ENCODE results near the gene S100A13. TPM values are rescaled to one million over a fixed set of nuclear protein-coding genes. Genes with fewer than 3 reads are reported as not detected.

S100A13 gene
- total RNA-seq, 3 donors from 2014 or later: 163 to 221 (median 198) TPM

DNA sequence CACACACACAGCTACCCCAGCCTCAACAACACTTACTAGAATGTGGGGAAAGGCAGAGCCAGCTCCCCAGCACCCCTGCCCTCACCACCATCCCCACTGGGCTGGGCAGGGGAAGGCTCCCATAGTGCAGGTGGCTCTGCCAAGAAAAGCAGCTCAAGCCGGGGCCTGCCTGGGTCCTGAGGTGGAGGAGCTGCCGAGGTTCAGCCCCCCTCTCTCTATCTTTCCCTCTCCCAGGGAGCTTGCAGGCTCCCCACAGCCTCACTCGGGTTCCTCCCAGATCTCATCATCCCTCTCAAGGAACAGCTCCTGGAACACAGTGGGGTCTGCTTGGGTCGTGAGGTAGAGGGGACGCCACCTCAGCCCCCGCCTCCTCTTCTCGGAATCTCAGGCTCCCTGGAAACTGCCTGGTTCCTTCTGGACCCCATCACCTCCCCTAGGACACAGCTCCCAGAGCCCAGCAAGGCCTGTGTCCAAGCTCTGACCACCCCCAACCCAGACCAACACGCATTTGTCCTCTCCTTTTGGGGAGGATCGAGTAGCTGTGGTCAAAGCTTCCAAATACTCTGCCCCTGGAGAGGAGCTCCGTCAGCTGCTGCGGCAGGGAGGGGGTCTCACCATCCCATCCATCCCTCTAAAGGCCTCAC, 15.1 kb downstream of the S100A13 start:
- peak in 1 of 2 donors; percentile 62 for DNase-seq (ENCODE audit: low spot score in 2 of 2)
- Histone ChIP-seq H3K9me3 (no peaks in the 10 kb centered on the region), H3K36me3 (no peaks in the 10 kb centered on the region), H3K27ac (peak overlapping the region; percentile 98 to 100), H3K4me1 (peaks cover 20 to 52% of the 10 kb centered on the region in 2 donors), H3K27me3 (no peaks in the 10 kb centered on the region), H3K4me3 (peak overlapping the region; percentile 49 to 83 (median 68))
- intact Hi-C loops (cut with DNase I; ENCODE audit: low total_unique reads): no loop called here
- TF ChIP-seq, protein P1, sequence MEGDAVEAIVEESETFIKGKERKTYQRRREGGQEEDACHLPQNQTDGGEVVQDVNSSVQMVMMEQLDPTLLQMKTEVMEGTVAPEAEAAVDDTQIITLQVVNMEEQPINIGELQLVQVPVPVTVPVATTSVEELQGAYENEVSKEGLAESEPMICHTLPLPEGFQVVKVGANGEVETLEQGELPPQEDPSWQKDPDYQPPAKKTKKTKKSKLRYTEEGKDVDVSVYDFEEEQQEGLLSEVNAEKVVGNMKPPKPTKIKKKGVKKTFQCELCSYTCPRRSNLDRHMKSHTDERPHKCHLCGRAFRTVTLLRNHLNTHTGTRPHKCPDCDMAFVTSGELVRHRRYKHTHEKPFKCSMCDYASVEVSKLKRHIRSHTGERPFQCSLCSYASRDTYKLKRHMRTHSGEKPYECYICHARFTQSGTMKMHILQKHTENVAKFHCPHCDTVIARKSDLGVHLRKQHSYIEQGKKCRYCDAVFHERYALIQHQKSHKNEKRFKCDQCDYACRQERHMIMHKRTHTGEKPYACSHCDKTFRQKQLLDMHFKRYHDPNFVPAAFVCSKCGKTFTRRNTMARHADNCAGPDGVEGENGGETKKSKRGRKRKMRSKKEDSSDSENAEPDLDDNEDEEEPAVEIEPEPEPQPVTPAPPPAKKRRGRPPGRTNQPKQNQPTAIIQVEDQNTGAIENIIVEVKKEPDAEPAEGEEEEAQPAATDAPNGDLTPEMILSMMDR (IDR thresholded peaks at IDR 0.05): no peak
- no peak for TF ChIP-seq POLR2AphosphoS5 (IDR thresholded peaks at IDR 0.05)
- TF ChIP-seq POLR2A (IDR thresholded peaks at IDR 0.05): no peak

DNA sequence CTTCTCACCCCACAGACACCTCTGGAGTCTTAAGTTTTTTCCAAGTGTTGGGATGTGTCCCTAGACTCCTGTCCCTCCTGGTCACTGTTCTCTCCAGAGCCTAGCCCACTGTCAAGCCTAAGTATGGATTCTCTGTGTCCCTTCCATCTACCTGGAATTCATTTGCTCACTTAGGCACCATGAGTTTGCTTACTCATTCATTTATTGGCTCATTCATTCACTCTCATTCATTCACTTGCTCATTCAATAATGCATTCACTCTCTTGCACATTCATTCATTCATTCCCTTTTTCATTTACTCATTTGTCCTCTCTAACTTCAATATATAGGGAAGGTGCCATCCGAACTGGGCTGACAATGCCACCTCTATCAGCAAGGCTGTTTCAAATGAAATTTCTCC, 15.9 kb downstream of the S100A13 start:
- Histone ChIP-seq H3K27me3 (no peaks in the 10 kb centered on the region), H3K9me3 (no peaks in the 10 kb centered on the region), H3K27ac (peak overlapping the region; percentile 98 to 100), H3K36me3 (no peaks in the 10 kb centered on the region), H3K4me3 (peak overlapping the region in 2 of 3 donors; percentile 68 to 83), H3K4me1 (peaks cover 20 to 48% of the 10 kb centered on the region in 2 donors)
- no peak for DNase-seq (ENCODE audit: low spot score in 2 of 2)
- TF ChIP-seq POLR2A (IDR thresholded peaks at IDR 0.05) (no peak), POLR2AphosphoS5 (IDR thresholded peaks at IDR 0.05) (no peak)
- TF ChIP-seq, protein P1 (IDR thresholded peaks at IDR 0.05): no peak
- intact Hi-C loops (cut with DNase I; ENCODE audit: low total_unique reads): no loop called here

DNA sequence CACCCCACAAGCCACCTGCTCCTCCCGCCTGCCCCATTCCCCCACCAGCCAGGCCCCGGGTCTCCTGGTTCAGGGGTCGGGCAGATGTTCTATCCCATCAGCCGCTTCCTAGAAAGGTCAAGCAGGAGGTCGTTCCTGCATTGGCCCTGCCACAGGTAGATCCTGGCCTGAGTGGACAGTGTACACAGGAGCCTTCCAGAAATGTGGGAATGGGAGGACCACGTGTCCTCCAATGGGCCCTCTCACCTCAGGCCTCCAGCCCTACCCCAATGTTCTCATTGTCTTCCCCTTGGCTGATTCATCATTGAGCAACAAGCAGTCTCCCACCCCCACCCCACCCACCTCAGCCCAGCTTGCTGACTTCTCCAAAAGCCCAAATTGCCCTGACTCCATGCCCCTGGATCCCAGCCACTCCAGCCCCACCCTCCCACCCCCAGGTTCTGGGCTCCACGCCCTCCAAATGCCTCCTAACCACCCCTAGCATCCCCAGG, 16.4 kb downstream of the S100A13 start:
- no peak for DNase-seq (ENCODE audit: low spot score in 2 of 2)
- intact Hi-C loops (cut with DNase I; ENCODE audit: low total_unique reads): no loop called here
- peaks cover 20 to 45% of the 10 kb centered on the region in 2 donors for H3K4me1 ChIP-seq
- H3K27ac ChIP-seq: peak overlapping the region; percentile 98 to 100
- no peaks in the 10 kb centered on the region for H3K9me3 ChIP-seq
- no peaks in the 10 kb centered on the region for H3K27me3 ChIP-seq
- TF ChIP-seq POLR2AphosphoS5 (IDR thresholded peaks at IDR 0.05) (peak in 1 of 3 donors; percentile 20), POLR2A (IDR thresholded peaks at IDR 0.05) (no peak)
- peak overlapping the region in 2 of 3 donors; percentile 68 to 83 for H3K4me3 ChIP-seq
- H3K36me3 ChIP-seq: no peaks in the 10 kb centered on the region

DNA sequence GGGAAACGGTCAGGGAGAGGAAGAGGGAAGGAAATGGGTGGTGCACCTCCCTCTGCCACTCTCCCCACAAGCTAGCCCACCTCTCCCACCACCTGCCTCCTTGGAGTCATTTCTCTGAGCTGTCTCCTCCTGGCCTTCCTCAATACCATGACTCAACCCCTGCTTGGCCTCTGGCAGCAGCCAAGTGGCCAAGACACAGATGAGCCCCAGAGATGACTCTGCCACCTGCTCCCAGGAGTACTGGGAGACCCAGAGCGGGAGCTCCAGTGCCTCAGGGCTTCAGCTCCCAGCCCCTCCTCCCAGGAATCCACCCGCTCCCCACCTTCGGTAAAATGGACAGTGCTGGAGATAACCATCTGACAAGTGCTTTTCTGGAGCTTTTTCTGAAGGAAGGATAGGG, 17.0 kb downstream of the S100A13 start:
- no peak for TF ChIP-seq POLR2A (IDR thresholded peaks at IDR 0.05)
- TF ChIP-seq, protein P1 (IDR thresholded peaks at IDR 0.05): no peak
- no peak for TF ChIP-seq POLR2AphosphoS5 (IDR thresholded peaks at IDR 0.05)
- Histone ChIP-seq H3K27ac (peak overlapping the region; percentile 98 to 100), H3K9me3 (no peaks in the 10 kb centered on the region), H3K36me3 (no peaks in the 10 kb centered on the region), H3K4me1 (peaks cover 16 to 41% of the 10 kb centered on the region in 2 donors), H3K4me3 (peak overlapping the region in 2 of 3 donors; percentile 68 to 83), H3K27me3 (no peaks in the 10 kb centered on the region)
- intact Hi-C loops (cut with DNase I; ENCODE audit: low total_unique reads): no loop called here
- DNase-seq (ENCODE audit: low spot score in 2 of 2): no peak

DNA sequence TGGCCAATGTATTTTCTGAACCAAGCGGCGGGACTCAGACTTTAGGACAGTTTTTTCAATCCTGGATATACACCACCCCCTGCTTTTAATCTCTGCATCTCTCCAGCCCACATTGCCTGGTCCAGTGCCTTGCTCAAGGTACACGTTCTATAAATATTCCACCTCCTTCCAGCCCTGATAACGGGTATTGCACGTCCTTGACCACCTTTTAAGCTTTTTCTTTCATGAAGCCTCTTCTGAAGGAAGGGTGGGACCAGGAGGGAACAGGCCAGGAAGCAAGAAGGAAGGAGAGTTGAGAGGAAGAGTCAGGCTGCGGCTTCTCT, 17.8 kb downstream of the S100A13 start:
- H3K27me3 ChIP-seq: no peaks in the 10 kb centered on the region
- TF ChIP-seq POLR2AphosphoS5 (IDR thresholded peaks at IDR 0.05): no peak
- no peak for TF ChIP-seq POLR2A (IDR thresholded peaks at IDR 0.05)
- TF ChIP-seq, protein P1 (IDR thresholded peaks at IDR 0.05): no peak
- no peak for DNase-seq (ENCODE audit: low spot score in 2 of 2)
- intact Hi-C loops (cut with DNase I; ENCODE audit: low total_unique reads): no loop called here
- peak overlapping the region; percentile 38 to 83 (median 49) for H3K4me3 ChIP-seq
- no peaks in the 10 kb centered on the region for H3K36me3 ChIP-seq
- peaks cover 16 to 34% of the 10 kb centered on the region in 2 donors for H3K4me1 ChIP-seq
- no peaks in the 10 kb centered on the region for H3K9me3 ChIP-seq
- H3K27ac ChIP-seq: peak overlapping the region; percentile 98 to 100
